HG03571 (cell line): Measurements from ENCODE around the gene PAMR1.
"Not testable (repeated sequence)": the region's sequence is repeated elsewhere in the genome, so short reads cannot be mapped to it uniquely, and the experiment has no call there.

Experiments used
- ATAC-seq: cut with Tn5 transposase; IDR thresholded peaks from one replicate; pipeline ENCODE4 v1.9.1; 2021; ENCODE audit not compliant: unreplicated experiment

Gene PAMR1, protein sequence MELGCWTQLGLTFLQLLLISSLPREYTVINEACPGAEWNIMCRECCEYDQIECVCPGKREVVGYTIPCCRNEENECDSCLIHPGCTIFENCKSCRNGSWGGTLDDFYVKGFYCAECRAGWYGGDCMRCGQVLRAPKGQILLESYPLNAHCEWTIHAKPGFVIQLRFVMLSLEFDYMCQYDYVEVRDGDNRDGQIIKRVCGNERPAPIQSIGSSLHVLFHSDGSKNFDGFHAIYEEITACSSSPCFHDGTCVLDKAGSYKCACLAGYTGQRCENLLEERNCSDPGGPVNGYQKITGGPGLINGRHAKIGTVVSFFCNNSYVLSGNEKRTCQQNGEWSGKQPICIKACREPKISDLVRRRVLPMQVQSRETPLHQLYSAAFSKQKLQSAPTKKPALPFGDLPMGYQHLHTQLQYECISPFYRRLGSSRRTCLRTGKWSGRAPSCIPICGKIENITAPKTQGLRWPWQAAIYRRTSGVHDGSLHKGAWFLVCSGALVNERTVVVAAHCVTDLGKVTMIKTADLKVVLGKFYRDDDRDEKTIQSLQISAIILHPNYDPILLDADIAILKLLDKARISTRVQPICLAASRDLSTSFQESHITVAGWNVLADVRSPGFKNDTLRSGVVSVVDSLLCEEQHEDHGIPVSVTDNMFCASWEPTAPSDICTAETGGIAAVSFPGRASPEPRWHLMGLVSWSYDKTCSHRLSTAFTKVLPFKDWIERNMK

DNA sequence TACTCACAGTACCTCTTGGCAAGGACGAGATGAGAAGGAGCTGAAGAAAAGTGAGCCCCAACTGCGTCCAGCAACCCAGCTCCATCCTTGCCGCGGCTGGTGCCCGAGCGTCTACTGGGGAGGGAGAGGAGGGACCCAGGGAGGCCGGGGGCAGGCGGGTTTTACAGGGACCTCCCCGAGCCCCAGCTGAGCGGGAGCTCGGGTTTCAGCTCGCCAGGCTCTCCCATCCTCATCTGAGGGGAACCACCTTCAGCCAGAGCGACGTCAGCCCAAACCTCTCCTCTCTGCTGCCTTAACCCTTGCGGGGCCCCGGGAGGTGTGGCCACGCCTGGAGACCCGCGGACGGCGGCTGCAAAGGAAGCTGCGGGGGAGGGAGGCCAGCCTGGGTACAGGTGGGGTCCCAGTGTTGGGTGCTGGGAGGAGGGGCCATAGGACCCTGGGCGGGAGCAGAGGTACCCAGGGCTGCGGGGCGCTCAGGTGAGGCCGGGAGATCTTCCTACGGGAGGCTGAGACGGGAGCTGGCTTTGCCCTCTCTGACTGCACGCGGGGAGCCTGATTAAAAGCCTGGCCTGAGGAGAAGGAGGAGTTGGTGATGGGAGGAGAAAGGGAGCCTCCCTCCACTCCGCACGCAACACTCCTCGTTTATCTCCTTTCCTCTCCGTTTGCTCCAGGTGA is at the start of gene PAMR1:
TSS of gene PAMR1 (minus strand) at position 116 of the 675 bp plus-strand sequence. CDS start at position 85, 31 bp downstream.
- no peak for ATAC-seq

DNA sequence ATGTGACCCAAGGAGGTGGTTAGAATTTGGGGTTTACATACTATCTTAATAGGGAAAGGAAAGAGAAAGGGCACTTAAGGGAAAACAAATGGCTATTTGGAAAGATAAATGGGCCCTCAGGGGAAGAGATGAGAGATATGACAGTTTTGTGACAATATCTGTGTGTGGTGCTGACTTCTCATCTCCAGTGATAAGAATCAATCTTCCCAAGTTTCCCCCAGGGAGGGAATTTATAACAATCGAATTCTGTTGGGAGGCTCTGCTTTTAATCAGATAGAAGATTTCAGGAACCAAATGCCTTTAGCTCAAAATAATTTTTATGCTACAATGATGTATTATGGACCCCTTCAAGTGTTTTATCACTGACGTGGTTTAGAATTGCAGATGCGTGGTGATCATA is 46.3 kb upstream of the PAMR1 start:
- ATAC-seq, result no peak

DNA sequence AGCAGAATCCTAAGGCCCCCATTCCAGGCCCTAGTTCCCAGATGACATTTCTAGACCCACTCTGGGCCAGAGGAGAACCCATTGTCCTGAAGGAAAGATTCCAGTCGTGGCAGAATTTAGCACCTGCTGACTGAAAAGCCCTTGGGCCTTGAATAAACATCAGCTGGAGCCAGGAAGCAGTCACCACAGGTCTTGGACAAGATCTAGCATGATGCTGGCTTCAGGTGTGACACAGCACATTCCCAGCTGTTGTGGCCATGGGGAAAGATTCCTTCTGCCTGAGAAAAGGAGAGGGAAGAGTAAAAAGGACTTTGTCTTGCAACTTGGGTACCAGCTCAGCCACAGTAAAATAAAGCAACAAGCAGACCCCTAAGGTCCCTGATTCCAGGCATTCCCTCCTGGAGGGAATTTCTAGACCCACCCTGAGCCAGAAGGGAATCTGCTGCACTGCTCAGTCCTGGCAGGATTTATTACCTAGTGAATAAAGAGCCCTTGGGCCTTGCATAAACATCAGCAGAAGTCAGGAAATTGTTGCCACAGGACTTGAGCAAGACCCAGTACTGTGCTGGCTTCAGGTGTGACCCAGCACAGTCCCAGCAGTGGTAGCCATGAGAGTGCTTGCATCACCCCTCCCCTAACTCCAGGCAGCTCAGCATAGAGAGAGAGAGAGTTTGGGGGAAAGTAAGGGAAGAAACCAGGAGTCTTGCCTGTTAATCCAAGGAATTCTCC is 42.5 kb upstream of the PAMR1 start:
- ATAC-seq, result no peak

DNA sequence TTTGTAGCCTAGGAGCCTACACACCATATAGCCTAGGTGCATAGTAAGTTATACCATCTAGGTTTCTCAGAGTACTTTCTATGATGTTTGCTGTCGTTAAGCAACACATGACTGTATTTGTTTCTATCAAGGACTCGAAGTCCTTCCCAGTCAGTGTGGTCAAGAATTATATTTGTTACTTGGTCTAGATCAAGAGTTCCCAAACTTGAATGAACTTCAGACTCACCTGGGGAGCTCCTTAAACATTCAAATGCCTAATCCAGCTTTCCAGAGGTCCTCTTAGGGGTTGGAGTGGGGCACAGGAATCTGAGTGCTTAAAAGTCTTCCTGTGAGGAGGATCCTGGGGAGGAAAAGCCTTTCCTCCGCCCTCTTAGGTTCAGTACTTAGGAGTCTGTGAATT is 41.5 kb upstream of the PAMR1 start:
- no peak for ATAC-seq

DNA sequence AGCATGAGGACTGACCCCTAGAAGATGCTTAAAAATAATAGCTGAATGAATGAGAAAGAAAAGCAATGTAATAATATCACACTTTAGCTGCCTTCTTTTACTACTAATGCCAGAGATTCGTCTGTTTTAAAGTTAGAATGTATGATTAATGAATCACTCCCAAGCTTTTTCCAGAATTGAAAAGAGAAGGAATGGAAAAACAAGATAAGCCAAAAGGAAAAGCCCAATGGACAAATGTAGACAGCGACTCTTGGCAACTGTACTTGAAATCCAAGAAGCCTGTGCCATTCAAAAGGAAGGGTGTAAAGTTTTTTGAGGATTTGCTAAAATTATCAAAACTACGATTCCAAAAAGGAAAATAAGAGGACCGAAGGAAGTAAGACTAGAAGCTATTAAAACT is 40.8 kb upstream of the PAMR1 start:
- no peak for ATAC-seq

DNA sequence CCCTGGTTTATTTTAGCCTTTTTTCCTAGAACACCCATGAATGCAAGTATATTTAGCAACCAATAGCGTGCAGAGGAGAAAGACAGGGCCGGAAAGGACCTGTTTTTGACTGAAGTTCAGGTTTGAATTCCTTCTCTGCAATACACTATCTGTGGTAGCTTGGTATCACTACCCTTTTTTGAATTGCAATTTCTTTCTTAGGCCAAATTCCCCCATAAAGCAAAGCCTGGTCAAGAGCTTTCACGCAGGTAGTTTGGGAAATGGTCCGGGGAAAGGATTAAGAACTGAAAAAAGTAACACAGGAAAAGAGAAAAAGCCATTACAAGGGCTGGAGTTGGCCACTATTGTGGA is 38.8 kb upstream of the PAMR1 start:
- ATAC-seq, result no peak

DNA sequence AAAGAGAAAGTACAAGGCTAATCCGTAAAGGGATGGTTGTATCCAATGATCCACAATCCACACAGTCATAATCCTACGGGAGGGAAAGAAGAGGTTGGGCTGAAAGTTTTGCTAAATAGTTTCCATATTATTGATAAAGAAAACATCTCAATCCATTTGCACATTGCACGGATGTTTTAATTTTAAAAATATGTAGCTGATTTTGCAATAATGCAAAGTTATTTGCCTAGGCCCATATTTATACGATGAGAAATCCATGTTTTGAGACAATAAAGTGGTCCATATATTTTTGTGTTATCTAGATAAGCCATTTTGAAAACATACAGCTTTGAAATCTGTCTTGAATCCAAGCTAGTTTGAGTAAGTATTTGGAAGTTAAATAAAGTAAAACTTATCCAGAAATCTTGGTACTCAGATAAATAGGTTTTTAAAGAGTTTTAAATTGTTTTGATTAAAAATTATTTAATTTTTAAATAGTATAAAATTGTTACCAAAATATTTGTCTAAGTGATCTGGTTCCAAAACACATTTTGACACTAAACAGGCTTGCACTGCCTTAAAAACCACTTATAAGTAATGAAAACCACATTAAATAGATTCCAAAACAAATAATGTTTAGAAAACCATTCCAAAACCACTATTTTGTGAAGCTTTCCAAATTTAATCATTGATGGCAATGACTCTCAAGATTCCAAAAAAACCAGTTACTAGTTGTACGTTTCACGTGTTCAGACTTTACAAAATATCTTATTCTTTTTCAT is 38.2 kb upstream of the PAMR1 start:
- ATAC-seq, result no peak

DNA sequence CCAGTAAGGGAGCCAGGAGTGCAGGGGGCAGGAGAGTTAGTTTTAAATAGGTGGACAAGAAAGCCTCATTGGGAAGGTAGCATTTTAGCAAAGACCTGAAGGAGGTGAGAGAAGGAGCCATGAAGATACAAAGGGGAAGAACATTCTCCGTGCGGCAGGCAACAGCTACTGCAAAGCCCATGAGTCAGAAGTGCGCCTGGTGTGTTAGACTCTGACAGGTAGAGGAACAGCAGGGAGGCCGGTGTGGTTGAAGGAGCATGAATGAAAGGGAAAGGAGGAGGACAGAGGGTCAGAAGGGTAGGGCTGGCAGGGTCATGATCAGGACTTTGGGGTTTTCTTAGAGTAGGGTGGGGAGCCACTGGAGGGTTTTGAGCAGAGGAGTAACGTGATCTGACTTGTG is 34.5 kb upstream of the PAMR1 start:
- no peak for ATAC-seq

DNA sequence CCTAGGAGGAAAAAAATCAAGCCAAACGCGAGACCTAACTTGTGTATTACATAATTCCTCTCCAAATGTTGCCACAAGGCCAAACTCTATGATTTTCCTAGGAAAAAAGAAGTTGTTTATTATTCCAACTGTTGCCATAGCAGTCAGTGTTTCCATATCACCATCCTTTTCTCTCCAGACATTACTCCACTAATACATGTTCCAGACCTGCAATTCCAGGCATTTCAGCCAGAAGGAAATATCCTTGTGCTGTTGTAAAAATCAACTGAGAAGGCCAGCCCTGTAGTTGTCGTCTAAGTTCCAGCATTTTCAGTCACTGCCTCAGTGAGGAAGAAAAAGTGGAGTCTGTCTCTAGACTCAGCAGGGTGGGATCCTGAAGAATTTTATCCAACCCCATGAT is 33.1 kb upstream of the PAMR1 start:
- no peak for ATAC-seq

DNA sequence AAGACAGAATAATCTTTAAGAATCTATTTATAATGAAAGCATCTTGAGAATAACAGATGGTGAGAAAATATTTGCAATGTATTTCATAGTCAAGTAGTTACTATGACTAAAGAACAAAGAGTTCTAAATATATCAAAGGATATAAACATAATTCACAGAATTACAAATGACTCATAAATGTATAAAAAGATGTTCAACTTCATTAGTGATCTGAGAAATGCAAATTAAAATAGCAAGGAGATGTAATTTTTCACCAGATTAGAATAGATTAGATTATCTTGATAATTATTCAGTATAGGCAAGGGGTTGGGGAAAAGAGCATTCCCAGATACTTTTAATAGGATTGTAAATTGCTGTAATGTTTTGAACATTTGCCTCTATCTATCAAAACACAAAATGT is 30.1 kb upstream of the PAMR1 start:
- no peak for ATAC-seq

DNA sequence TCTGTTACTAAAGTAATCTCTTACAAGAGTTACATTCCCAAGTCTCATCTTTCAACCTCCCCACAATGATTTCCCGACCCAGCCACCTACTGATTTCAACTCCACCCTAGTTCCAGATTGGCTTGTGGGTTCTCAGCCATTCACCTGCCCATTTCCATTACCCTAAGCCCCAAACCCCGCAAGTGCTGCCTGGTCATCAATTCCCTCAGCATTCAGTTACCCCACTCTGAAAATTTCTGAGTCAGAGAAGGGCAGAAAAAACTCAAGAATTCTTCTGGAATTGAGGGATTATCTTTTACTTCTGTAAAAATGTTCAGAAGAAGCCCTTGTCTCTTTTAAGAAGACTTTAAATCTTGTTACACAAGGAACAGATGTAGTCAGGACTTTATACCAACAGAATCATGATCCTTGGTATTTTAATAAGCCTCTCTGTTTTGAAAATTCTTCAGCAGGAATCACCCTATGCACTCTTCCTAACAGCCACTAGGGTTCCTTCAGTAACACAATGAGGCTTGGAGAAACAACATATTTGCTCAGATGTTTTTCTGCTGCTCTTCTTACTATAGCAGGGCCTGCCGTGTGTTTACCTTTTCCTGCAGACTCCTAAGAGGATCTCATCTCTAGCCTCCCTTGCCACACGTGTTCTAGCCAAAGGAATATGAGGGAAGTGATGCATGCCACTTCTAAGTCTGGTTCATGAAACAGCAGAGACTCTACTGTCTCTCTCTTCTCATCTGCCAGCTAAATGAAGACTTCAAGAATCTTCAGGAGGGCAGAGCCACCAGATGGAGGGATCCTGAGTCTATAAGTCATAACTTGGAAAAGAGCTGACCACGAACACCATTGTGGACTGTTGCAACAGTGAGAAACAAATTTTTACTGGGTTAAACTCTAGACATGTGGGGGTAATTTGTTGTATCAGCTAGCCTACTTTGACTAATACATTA is 29.3 kb upstream of the PAMR1 start:
- ATAC-seq, result no peak

DNA sequence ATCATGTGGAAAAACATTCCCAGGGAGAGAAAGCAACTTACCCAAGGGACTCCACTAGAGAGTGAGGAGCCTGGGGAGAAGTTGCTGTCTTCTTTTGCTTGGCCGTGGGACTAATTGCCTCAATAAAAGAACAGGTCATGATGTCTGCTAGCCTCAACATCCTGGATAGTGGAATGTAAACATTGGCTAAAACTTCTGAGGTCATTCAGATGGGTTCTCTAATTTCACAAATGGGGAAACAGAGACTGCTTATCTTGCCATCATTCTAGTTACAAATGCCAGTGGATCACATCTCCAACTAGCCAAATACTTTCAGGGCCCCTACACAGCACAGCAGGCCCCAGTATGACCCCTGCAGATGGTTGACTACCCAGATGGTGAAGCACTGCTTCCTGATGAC is 28.4 kb upstream of the PAMR1 start:
- no peak for ATAC-seq

DNA sequence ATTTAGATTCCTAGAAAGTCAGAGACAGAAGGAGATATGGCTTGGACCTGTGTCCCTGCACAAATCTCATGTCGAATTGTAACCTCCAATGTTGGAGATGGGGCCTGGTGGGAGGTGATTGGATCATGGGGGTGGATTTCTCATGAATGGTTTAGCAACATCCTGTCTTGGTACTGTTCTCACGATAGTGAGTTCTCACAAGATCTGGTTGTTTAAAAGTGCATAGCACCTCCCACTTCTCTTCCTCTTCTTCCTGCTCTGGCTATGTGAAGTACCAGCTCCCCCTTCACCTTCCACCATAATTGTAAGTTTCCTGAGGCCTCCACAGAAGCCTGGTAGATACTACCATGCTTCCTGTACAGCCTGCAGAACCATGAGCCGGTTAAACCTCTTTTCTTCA is 27.6 kb upstream of the PAMR1 start:
- no peak for ATAC-seq

DNA sequence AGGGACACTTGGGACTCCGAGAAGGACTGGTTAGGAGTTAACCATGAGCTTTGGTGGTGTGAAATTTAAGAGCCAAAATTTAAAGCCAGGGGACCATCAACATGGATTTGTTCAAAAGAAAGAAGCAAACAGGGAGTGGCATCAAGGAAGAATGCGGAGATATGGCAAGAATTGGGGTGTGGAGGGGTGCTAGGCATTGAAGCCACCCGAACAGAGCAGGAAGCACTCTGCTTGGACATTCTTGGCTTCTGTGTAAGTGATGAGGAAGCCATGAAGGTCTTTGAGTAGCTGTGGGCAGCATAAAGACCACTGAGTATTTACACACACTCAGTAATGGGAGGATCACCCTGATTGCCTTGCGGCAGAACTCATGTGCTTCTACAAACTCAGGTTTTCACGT is 27.2 kb upstream of the PAMR1 start:
- no peak for ATAC-seq

DNA sequence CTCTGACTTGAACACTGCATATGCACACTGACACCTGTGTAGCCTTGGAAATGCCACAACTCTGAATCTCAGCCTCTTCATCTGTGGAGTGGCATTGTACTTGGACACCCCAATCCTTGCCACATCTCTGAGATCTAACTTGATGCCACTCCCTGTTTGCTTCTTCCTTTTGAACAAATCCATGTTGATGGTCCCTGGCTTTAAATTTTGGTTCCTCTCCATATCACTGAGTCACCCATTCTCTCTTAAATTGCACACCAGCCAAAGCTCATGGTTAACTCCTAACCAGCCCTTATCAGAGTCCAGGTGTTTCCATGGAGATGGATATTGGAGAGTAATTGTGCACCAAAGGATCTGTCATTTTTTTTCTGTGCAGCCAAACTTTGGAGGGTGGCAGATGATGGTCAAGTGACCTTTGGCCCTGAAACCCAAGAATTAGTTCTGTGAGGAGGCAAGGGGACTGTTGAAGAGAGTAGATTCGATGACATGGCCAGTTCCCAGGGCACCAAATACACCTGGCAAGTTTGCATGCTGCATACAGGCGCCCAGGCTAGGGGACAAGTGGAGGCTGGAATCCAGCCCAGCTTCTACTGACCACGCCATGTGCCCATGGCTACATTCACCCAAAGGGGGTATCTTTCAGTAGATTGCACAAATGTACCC is 25.1 kb upstream of the PAMR1 start:
- no peak for ATAC-seq

DNA sequence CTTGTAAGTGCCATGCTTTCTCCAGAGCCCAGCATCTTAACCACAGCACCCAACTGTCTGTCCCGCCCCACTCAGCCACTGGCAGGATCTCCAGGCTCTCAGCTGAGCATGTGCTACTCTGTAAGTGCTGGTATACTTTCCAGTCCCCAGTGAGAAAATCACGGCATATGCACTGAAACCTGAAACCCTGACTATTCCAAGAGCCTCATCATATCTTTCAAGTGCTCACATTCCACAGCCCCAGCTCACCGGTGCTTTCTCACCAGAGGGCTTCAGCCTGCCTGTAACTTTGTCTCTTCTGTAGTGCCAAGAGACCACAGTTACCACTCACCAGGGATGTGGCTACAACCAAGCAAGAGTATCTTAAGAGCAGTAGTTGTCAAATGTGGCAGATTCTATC is 24.4 kb upstream of the PAMR1 start:
- ATAC-seq, result no peak

DNA sequence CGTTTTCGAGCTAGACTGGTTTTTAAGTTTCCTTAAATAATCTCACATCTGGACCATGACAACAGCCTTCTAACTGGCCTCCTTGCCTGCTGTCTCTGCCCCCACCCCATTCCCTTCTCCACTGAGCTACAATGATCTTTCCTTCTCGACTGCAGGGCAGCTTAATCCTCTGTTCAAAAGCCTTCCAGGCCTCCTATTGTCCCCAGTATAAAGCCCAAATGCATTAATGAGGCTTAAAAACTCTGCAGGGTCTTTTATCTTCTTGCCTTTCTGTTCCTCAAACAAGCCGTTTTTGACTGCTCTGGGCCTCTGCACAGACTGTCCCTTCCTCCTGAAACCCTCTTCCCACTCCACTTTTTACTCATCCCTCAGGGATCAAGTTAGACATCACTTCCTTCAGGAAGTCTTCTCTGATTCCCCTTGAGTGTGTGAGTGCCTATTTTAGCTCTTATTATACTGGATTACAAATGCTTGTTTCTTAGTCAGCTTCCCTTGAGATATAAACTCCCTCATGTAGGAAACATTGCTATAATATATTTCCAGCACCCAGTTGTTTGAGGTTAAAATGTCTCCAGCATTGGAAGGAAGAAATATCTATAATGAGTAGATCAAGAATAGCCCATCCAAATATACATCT is 23.6 kb upstream of the PAMR1 start:
- ATAC-seq, result no peak

DNA sequence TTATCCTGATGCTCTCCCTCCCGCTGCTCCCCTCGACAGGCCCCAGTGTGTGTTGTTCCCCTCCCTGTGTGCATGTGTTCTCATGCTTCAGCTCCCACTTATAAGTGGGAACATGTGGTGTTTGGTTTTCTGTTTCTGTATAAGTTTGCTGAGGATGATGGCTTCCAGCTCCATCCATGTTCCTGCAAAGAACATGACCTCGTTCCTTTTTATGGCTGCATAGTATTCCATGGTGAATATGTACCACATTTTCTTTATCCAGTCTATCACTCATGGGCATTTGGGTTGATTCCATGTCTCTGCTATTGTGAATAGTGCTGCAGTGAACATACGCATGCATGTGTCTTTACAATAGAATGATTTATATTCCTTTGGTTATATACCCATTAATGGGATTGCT is 22.6 kb upstream of the PAMR1 start:
- ATAC-seq, result not testable (repeated sequence)

DNA sequence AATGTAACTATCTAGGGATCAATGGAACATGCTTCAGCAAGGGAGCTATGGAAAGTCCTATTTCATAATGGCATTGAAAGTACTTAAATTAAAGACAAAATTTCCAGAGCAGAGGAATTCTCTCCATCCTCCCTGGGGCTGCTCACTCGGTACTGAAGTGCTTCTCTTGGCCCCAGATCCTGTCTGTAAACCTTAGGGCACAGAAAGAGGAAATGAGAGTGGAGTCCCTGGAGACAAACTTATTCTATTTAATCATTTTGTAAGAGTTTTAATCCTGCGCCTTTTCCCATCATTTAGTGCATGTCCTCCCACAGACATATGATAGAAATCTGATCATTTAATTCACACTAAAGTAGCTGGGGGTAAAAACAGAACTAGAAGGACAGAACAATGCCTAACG is 20.9 kb upstream of the PAMR1 start:
- ATAC-seq, result no peak
